ENCODE results near the gene TOB1.
"Not testable (repeated sequence)": the region's sequence is repeated elsewhere in the genome, so short reads cannot be mapped to it uniquely, and the experiment has no call there.

The TOB1 gene

DNA sequence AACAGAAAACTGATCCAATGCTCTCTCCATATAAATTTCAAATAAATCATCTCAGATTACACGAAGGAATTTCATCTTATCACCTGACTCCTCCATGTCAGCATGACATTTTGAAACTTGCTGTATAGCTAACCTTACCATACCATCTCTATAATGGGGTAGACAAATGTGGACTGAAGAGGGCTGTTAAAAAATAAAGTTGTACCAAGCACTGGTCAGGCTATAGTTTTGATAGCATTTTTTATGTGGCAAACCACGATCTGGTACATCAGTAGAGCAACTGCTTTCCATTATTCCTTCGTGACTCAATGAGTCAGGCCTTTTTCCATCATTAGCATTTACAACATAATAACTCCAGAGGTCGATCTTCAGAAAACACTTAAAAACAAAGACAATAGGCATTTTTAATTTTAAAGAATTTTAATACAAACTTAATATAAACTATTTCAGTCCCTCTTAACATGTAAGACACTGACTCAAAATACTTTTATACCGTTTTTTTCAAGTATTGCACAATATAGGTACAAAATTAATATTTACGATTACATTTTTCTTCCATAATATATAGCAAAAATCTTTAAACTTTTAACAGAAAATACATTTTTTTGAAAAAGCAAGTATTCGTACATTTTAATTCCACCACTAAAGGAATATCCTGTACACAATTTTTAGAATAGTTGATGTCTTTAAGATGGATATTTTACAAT lies 4.2 kb downstream of the TOB1 start:
- Histone ChIP-seq H3K27me3 (ENCODE audit: control insufficient read depth in 1 of 2, insufficient read depth in 2 of 2, low read length in 2 of 2) (no peaks in the 10 kb centered on the region), H3K9ac (ENCODE audit: low read depth in 1 of 2, low read length in 2 of 2) (no peak overlapping the region), H3K27ac (ENCODE audit: low read depth, low read length) (no peak overlapping the region), H3K36me3 (ENCODE audit: control insufficient read depth in 1 of 2, insufficient read depth in 2 of 2, low read length in 2 of 2) (peaks cover 17 to 19% of the 10 kb centered on the region in 2 donors), H3K4me1 (ENCODE audit: control insufficient read depth in 1 of 2, insufficient read depth in 2 of 2, low read length in 2 of 2) (peaks cover 10 to 22% of the 10 kb centered on the region in 2 donors), H3K9me3 (ENCODE audit: control insufficient read depth in 1 of 2, low read length in 2 of 2) (no peaks in the 10 kb centered on the region), H3K4me3 (ENCODE audit: low read depth in 1 of 2, low read length in 2 of 2) (peak overlapping the region in 1 of 2 donors; percentile 47)

GRCh38 chr17:50861334-50861676 lies 4.8 kb downstream of the TOB1 start:
- H3K4me3 ChIP-seq (ENCODE audit: low read depth in 1 of 2, low read length in 2 of 2), result no peak overlapping the region
- H3K27me3 ChIP-seq (ENCODE audit: control insufficient read depth in 1 of 2, insufficient read depth in 2 of 2, low read length in 2 of 2), result no peaks in the 10 kb centered on the region
- H3K36me3 ChIP-seq (ENCODE audit: control insufficient read depth in 1 of 2, insufficient read depth in 2 of 2, low read length in 2 of 2), result peaks cover 17 to 19% of the 10 kb centered on the region in 2 donors
- no peaks in the 10 kb centered on the region for H3K9me3 ChIP-seq (ENCODE audit: control insufficient read depth in 1 of 2, low read length in 2 of 2)
- peaks cover 10 to 22% of the 10 kb centered on the region in 2 donors for H3K4me1 ChIP-seq (ENCODE audit: control insufficient read depth in 1 of 2, insufficient read depth in 2 of 2, low read length in 2 of 2)
- no peak overlapping the region for H3K27ac ChIP-seq (ENCODE audit: low read depth, low read length)
- no peak overlapping the region for H3K9ac ChIP-seq (ENCODE audit: low read depth in 1 of 2, low read length in 2 of 2)

DNA sequence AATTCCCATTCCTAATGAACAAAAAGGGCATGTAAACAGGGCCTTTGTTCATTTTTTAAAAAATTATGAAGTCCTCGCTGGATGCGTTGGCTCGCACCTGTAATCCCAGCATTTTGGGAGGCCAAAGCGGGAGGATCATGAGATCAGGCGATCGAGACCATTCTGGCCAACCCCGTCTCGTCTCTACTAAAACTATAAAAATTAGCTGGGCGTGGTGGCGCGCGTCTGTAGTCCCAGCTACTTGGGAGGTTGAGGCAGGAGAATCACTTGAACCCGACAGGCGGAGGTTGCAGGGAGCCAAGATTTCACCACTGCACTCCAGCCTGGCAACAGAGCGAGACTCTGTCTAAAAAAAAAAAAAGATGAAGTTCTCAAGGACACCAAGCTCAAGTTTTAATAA lies 6.4 kb downstream of the TOB1 start:
- H3K36me3 ChIP-seq (ENCODE audit: control insufficient read depth in 1 of 2, insufficient read depth in 2 of 2, low read length in 2 of 2), result peaks cover 17 to 19% of the 10 kb centered on the region in 2 donors
- H3K9me3 ChIP-seq (ENCODE audit: control insufficient read depth in 1 of 2, low read length in 2 of 2); H3K27ac ChIP-seq (ENCODE audit: low read depth, low read length): not testable (repeated sequence)

GRCh38 chr17:50858486-50859225 lies 7.5 kb downstream of the TOB1 start:
- Histone ChIP-seq H3K9ac (ENCODE audit: low read depth in 1 of 2, low read length in 2 of 2) (no peak overlapping the region), H3K4me1 (ENCODE audit: control insufficient read depth in 1 of 2, insufficient read depth in 2 of 2, low read length in 2 of 2) (peaks cover 10 to 24% of the 10 kb centered on the region in 2 donors), H3K36me3 (ENCODE audit: control insufficient read depth in 1 of 2, insufficient read depth in 2 of 2, low read length in 2 of 2) (peaks cover 15 to 19% of the 10 kb centered on the region in 2 donors), H3K27me3 (ENCODE audit: control insufficient read depth in 1 of 2, insufficient read depth in 2 of 2, low read length in 2 of 2) (no peaks in the 10 kb centered on the region), H3K9me3 (ENCODE audit: control insufficient read depth in 1 of 2, low read length in 2 of 2) (no peaks in the 10 kb centered on the region), H3K4me3 (ENCODE audit: low read depth in 1 of 2, low read length in 2 of 2) (no peak overlapping the region), H3K27ac (ENCODE audit: low read depth, low read length) (no peak overlapping the region)

More for the DNA sequence above, 6.4 kb downstream of the TOB1 start:
- not testable (repeated sequence) for H3K4me3 ChIP-seq (ENCODE audit: low read depth in 1 of 2, low read length in 2 of 2); H3K9ac ChIP-seq (ENCODE audit: low read depth in 1 of 2, low read length in 2 of 2); H3K27me3 ChIP-seq (ENCODE audit: control insufficient read depth in 1 of 2, insufficient read depth in 2 of 2, low read length in 2 of 2)
- H3K4me1 ChIP-seq (ENCODE audit: control insufficient read depth in 1 of 2, insufficient read depth in 2 of 2, low read length in 2 of 2), result peaks cover 10 to 22% of the 10 kb centered on the region in 2 donors

DNA sequence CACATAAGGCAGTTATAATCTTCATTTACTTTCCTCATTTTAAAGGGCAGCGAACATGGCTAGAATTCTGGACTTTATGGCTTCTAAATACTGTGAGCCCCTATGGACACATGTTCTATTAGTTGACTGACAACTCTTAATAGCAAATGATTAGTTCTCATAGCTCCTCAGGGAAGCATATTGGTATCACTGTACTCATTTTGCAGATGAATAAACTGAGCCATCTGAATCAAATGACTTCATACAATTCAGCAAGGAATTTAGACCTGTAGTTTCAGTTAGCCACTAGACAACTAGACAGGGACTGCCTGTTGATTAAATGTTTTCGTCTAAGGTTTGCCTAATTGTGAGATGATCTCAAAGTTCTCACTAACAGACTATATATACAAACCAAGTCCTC lies 9.7 kb downstream of the TOB1 start:
- Histone ChIP-seq H3K36me3 (ENCODE audit: control insufficient read depth in 1 of 2, insufficient read depth in 2 of 2, low read length in 2 of 2) (peaks cover 0 to 5% of the 10 kb centered on the region in 2 donors), H3K9ac (ENCODE audit: low read depth in 1 of 2, low read length in 2 of 2) (no peak overlapping the region), H3K27ac (ENCODE audit: low read depth, low read length) (no peak overlapping the region), H3K4me3 (ENCODE audit: low read depth in 1 of 2, low read length in 2 of 2) (no peak overlapping the region), H3K27me3 (ENCODE audit: control insufficient read depth in 1 of 2, insufficient read depth in 2 of 2, low read length in 2 of 2) (no peaks in the 10 kb centered on the region), H3K9me3 (ENCODE audit: control insufficient read depth in 1 of 2, low read length in 2 of 2) (no peaks in the 10 kb centered on the region), H3K4me1 (ENCODE audit: control insufficient read depth in 1 of 2, insufficient read depth in 2 of 2, low read length in 2 of 2) (peaks cover 17 to 28% of the 10 kb centered on the region in 2 donors)

- Histone ChIP-seq H3K4me3 (ENCODE audit: low read depth in 1 of 2, low read length in 2 of 2) (no peak overlapping the region), H3K9me3 (ENCODE audit: control insufficient read depth in 1 of 2, low read length in 2 of 2) (no peaks in the 10 kb centered on the region), H3K4me1 (ENCODE audit: control insufficient read depth in 1 of 2, insufficient read depth in 2 of 2, low read length in 2 of 2) (peaks cover 17 to 31% of the 10 kb centered on the region in 2 donors), H3K27me3 (ENCODE audit: control insufficient read depth in 1 of 2, insufficient read depth in 2 of 2, low read length in 2 of 2) (no peaks in the 10 kb centered on the region), H3K9ac (ENCODE audit: low read depth in 1 of 2, low read length in 2 of 2) (no peak overlapping the region), H3K27ac (ENCODE audit: low read depth, low read length) (no peak overlapping the region), H3K36me3 (ENCODE audit: control insufficient read depth in 1 of 2, insufficient read depth in 2 of 2, low read length in 2 of 2) (peaks cover 0 to 1% of the 10 kb centered on the region in 2 donors)
Measured at GRCh38 chr17:50855708-50856330, 10.3 kb downstream of the TOB1 start.

GRCh38 chr17:50853781-50854180 lies 12.4 kb downstream of the TOB1 start:
- H3K4me1 ChIP-seq (ENCODE audit: control insufficient read depth in 1 of 2, insufficient read depth in 2 of 2, low read length in 2 of 2), result peaks cover 17 to 34% of the 10 kb centered on the region in 2 donors

GRCh38 chr17:50853015-50853615 lies 13.0 kb downstream of the TOB1 start:
- H3K4me1 ChIP-seq (ENCODE audit: control insufficient read depth in 1 of 2, insufficient read depth in 2 of 2, low read length in 2 of 2), result peaks cover 17 to 33% of the 10 kb centered on the region in 2 donors
- no peaks in the 10 kb centered on the region for H3K36me3 ChIP-seq (ENCODE audit: control insufficient read depth in 1 of 2, insufficient read depth in 2 of 2, low read length in 2 of 2)
- peak overlapping the region; percentile 71 for H3K9ac ChIP-seq (ENCODE audit: low read depth in 1 of 2, low read length in 2 of 2)
- H3K27me3 ChIP-seq (ENCODE audit: control insufficient read depth in 1 of 2, insufficient read depth in 2 of 2, low read length in 2 of 2), result no peaks in the 10 kb centered on the region
- peak overlapping the region; percentile 41 for H3K27ac ChIP-seq (ENCODE audit: low read depth, low read length)
- H3K4me3 ChIP-seq (ENCODE audit: low read depth in 1 of 2, low read length in 2 of 2), result no peak overlapping the region
- H3K9me3 ChIP-seq (ENCODE audit: control insufficient read depth in 1 of 2, low read length in 2 of 2), result no peaks in the 10 kb centered on the region

More at GRCh38 chr17:50853781-50854180, 12.4 kb downstream of the TOB1 start:
- H3K4me3 ChIP-seq (ENCODE audit: low read depth in 1 of 2, low read length in 2 of 2), result no peak overlapping the region
- no peaks in the 10 kb centered on the region for H3K36me3 ChIP-seq (ENCODE audit: control insufficient read depth in 1 of 2, insufficient read depth in 2 of 2, low read length in 2 of 2)
- no peaks in the 10 kb centered on the region for H3K9me3 ChIP-seq (ENCODE audit: control insufficient read depth in 1 of 2, low read length in 2 of 2)
- H3K9ac ChIP-seq (ENCODE audit: low read depth in 1 of 2, low read length in 2 of 2), result no peak overlapping the region
- no peaks in the 10 kb centered on the region for H3K27me3 ChIP-seq (ENCODE audit: control insufficient read depth in 1 of 2, insufficient read depth in 2 of 2, low read length in 2 of 2)
- no peak overlapping the region for H3K27ac ChIP-seq (ENCODE audit: low read depth, low read length)

DNA sequence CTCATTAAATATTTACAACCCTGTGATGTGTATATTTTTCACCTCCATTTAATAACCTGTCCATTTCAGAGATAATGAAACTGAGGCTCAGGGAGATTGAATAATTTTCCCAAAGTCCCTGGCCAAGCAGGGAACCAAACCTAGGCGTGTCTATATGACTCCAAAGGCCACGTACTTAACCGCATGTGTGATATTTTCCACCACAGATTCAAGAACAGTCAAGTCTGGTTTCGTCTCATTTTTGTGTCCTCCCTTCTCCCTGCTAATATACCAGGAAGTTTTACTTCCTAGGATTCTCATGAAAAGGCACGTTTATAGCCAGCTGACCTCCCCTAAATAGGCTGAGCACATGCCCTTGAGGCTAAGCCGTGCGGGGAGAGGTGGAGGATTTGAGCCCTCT lies 15.5 kb downstream of the TOB1 start:
- Histone ChIP-seq H3K27ac (ENCODE audit: low read depth, low read length) (no peak overlapping the region), H3K9me3 (ENCODE audit: control insufficient read depth in 1 of 2, low read length in 2 of 2) (no peaks in the 10 kb centered on the region), H3K27me3 (ENCODE audit: control insufficient read depth in 1 of 2, insufficient read depth in 2 of 2, low read length in 2 of 2) (no peaks in the 10 kb centered on the region), H3K4me1 (ENCODE audit: control insufficient read depth in 1 of 2, insufficient read depth in 2 of 2, low read length in 2 of 2) (peaks cover 17 to 30% of the 10 kb centered on the region in 2 donors), H3K36me3 (ENCODE audit: control insufficient read depth in 1 of 2, insufficient read depth in 2 of 2, low read length in 2 of 2) (no peaks in the 10 kb centered on the region), H3K4me3 (ENCODE audit: low read depth in 1 of 2, low read length in 2 of 2) (no peak overlapping the region), H3K9ac (ENCODE audit: low read depth in 1 of 2, low read length in 2 of 2) (no peak overlapping the region)

- no peak overlapping the region for H3K4me3 ChIP-seq (ENCODE audit: low read depth in 1 of 2, low read length in 2 of 2)
- H3K27ac ChIP-seq (ENCODE audit: low read depth, low read length), result no peak overlapping the region
- H3K9ac ChIP-seq (ENCODE audit: low read depth in 1 of 2, low read length in 2 of 2), result no peak overlapping the region
- H3K9me3 ChIP-seq (ENCODE audit: control insufficient read depth in 1 of 2, low read length in 2 of 2), result no peaks in the 10 kb centered on the region
- peaks cover 15 to 27% of the 10 kb centered on the region in 2 donors for H3K4me1 ChIP-seq (ENCODE audit: control insufficient read depth in 1 of 2, insufficient read depth in 2 of 2, low read length in 2 of 2)
- H3K36me3 ChIP-seq (ENCODE audit: control insufficient read depth in 1 of 2, insufficient read depth in 2 of 2, low read length in 2 of 2), result no peaks in the 10 kb centered on the region
- no peaks in the 10 kb centered on the region for H3K27me3 ChIP-seq (ENCODE audit: control insufficient read depth in 1 of 2, insufficient read depth in 2 of 2, low read length in 2 of 2)
Measured at GRCh38 chr17:50848711-50849110, 17.4 kb downstream of the TOB1 start.

Data from duodenal mucosa (tissue), 2 donors.